Right renal cortex interstitium (tissue), 3 donors: Measurements from ENCODE around the gene NOP14. TPM values are rescaled to one million over a fixed set of nuclear protein-coding genes. Genes with fewer than 3 reads are reported as not detected.
"Not testable (repeated sequence)": the region's sequence is repeated elsewhere in the genome, so short reads cannot be mapped to it uniquely, and the experiment has no call there.

ENCODE experiments used
- DNase-seq, 3 donors: peaks; one replicate each; pipeline ENCODE4 v3.0.0-alpha.2; 2013; ENCODE audit warnings: low read depth in 3 of 3, low spot score in 2 of 3
- polyA plus RNA-seq, 3 donors: library from polyadenylated mRNA; unstranded; fragments of 120-200 nt; gene quantifications; one replicate each; pipeline ENCODE4 v1.2.1, GENCODE V29; 2013; ENCODE audit not compliant: insufficient read length in 3 of 3

NOP14 gene
- polyA plus RNA-seq, 3 donors, result 30.3 to 31.4 (median 30.5) TPM

GRCh38 chr4:2932951-2933565 lies 30.1 kb downstream of the NOP14 start:
- no peak for DNase-seq

GRCh38 chr4:2932321-2932950 lies 30.8 kb downstream of the NOP14 start:
- no peak for DNase-seq

DNA sequence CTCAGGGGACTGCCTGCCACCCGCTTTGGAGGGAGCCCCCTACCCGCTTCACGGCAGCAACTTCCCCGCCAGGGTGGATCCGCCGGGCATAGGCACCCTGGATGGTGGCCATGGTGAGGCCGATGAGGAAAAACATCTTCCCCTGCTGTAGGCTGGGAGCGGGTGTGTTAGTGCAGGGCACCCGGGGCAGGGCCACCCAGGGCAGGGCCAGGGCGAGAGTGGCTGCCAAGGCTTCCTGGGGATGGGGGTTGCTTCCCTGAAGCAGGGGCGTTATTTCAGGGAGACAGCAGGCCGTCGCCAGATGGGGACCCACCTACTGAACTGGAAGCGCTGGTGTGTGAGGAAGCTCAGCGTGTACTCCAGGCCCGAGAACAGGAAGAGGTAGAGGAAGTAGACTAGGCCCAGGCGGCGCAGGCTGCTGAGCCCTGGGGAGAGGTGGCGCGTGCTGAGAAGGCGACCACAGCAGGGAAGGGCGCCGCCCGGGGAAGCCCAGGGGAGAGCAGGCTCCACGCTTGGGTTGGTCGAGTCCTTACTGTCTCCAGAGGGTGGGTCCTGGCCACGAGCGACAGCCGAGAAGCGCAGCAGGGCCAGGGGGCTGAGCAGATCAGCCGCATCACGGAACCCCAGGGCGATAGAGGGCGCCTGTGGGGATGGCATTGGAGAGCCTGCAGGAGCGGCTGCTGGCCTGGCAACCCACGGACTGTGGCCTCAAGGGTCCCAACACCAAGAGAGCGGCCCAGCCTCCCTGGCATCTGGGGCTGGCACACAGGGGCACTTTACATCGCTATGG lies 31.5 kb downstream of the NOP14 start:
- DNase-seq, result no peak

DNA sequence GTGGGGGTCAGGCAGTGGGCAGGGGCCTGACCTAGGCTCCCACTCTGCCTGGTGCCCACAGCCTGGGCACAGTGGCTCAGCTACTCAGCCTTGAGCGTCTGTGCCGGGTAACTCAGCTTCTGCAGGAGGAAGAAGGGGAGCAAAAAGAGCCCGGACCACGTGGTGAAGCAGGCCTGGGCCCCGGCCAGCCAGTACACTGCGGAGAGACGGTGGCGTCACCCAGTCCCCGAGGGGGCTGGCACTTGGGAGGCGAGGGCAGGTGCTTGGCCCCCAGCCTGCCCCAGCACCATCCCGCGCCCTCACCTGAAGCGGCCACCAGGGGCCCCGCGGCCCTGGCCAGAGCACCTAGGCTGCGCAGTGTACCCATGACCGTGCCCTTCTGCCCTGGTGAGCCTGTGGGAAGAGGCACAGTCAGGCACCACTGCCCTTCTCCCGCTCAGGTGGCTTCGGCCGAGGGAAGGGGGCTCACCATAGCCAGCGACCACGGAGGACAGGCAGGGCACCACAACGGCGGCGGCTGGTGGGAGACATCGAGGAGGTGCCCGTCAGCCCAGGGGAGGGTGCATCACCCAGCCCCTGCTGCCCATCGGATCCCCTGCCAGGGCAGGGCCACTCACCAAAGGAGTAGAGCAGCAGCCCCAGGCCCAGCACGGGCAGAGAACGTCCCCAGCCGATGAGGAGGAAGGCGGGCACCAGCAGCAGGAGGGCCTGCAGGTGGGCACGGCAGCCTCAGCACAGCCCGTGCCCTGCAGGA lies 32.3 kb downstream of the NOP14 start:
- no peak for DNase-seq

DNA sequence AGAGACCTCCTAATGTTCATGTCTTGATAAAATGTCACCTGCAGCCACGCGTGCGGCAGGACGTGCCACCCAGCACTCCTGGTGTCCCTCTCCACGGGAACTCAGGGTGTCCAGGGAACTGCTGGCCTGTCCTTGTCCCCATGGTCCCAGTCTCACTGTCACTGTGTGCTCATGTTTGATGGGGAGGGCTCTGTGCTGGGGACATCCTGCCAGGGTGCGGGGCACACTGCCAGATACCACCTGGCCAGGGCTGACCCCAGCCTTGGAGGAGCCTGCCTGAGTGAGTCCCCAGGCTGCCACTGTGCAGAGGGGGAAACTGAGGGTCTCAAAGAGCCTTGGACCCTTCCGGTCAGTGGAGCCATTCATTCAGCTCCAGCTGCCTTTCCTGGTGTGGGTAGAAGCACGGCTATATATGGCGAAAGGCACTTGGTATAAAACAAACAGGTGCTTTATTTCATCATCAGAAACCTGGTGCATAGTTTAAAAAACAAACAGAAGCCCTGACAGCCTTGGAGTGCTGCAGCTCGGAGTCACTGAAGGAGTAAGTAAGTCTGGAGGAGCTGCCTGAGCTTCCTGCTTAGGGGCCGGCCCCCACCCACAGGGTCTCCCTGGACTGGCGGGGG lies 33.0 kb downstream of the NOP14 start:
- DNase-seq, result no peak

DNA sequence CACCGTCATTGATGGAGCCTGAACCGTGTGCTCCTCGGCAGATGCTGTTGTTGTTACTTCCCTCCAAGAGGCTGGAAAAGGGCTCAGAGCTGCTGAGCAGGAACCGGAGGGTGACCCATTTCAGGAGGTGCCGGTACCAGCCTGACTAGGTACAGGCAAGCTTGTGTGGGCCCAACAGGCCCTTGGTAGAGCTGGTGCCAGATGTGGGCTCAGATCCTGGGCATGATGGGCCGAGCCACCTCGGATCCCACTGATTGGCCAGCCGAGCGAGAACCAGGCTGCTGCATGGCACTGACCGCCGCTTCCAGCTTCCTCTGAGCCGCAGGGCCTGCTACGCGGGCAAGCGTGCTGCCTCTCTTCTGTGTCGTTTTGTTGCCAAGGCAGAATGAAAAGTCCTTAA lies 33.7 kb downstream of the NOP14 start:
- DNase-seq, result no peak

GRCh38 chr4:2928242-2929176 lies 34.7 kb downstream of the NOP14 start:
- no peak for DNase-seq

- DNase-seq, result no peak
Observed at GRCh38 chr4:2927696-2928075, 35.5 kb downstream of the NOP14 start.

- DNase-seq, result no peak
Observed at GRCh38 chr4:2927016-2927695, 36.0 kb downstream of the NOP14 start.

DNA sequence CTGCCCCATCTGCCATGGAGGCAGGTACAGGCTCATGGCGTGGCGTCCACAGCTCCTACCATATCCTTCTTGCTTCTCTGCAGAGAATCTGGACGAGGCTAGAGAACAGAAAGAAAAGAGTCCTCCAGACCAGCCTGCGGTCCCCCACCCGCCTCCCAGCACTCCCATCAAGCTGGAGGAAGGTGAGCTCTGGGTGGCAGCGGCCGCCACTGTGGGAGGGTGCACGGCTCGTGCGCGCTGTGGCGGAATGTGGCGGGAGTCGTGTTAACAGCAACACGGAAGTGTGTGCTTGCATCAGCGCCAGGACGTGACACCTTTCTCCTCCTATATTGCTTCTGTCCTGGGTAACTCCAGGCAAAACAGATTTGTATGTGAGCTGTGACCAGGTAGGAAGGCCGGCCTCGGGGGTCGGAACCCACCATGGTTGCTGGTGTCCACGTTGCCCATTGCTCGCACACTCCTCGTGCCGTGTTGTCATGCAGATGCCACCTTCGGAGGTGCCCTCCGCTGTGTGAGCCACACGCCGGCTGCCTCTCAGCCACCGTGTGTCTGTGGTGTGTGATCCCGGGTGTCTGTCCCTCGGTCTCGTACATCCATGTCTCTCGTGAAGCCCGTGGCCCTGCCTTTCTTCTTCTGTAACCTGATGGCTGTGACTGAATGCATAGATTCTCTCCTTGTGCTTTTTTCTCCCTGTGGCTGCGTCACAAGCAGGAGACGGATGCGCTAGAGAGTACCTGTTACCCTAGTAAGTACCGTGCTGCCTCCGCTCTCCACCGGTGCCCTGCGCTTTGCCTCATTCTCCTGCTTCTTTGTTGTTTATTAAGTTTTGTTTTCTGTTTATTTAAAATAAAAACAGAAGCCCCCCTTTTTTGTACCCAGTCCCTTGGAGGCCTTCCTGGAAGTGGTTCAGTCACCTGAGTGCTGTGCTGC lies 37.0 kb downstream of the NOP14 start:
- DNase-seq, result no peak

DNA sequence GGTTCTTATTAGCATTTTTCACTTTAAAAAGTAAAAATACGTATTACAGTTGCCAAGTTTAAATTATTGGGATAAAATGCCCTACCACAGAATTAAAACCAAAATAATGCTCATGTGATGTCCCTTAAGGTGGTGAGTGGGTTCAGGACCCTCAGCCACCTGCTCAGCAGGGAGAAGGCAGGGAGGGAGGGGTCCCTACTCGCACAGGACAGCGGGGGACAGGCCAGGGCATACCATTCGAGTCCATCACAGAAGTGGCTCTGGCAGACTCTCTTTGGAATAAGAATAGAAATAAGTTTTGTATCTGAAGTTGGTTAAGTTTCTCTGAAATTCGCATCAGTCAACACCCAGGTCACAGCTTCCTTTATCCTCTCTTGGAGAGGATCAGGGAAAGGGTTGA lies 37.7 kb downstream of the NOP14 start:
- DNase-seq, result no peak

DNA sequence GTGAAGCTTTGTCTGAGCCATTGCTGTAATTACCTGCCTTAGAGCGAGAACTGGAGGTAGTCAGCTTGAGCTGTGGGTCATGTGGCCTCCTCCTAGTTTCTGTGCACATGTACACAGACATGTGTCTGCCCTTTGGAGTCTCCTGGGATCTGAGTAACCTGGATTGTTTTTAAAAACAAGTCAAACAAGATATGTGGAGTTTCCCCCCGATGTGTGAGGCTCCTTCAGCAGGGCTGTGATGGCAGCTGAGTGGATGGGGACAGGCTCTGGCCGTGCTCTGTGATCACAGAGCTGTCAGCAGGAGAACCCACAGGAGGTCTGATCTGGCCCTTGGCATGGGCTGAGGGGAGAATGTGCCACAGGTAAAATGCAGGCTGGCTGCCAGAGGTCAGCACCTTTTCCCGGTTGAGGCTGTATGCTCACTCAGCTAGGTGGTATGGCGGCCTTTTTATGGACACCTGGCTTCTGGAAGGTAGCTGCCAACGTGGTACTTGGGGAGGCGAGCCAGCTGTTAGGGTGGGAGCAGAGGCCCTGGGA lies 38.4 kb downstream of the NOP14 start:
- DNase-seq, result no peak

- DNase-seq, result no peak
Observed at GRCh38 chr4:2924286-2924685, 38.9 kb downstream of the NOP14 start.

DNA sequence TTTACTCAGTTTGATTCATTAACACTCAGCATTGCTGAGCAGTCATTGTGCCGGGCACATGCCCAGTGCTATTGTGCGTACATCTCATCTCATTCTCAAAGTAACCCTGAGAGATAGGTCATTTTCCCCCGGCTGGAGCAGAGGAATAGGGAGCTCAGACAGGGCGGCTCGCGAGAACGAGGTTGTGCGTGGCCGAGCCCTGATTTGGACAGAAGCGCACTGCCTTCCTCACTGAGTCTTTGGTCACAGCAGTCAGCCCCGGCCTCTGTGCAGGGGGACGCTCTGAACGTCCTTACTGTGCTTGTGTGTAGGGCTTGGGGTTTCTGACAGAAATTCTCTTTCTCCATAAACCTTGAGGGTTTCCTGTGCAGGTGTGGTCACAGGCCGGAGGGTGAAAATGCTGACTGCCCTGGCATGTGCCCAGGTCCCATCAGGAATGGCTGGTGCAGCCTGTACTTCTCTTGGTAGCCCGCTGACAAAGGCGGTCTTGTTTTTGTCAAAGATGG lies 39.5 kb downstream of the NOP14 start:
- no peak for DNase-seq

- no peak for DNase-seq
Observed at GRCh38 chr4:2923141-2923551, 40.1 kb downstream of the NOP14 start.

DNA sequence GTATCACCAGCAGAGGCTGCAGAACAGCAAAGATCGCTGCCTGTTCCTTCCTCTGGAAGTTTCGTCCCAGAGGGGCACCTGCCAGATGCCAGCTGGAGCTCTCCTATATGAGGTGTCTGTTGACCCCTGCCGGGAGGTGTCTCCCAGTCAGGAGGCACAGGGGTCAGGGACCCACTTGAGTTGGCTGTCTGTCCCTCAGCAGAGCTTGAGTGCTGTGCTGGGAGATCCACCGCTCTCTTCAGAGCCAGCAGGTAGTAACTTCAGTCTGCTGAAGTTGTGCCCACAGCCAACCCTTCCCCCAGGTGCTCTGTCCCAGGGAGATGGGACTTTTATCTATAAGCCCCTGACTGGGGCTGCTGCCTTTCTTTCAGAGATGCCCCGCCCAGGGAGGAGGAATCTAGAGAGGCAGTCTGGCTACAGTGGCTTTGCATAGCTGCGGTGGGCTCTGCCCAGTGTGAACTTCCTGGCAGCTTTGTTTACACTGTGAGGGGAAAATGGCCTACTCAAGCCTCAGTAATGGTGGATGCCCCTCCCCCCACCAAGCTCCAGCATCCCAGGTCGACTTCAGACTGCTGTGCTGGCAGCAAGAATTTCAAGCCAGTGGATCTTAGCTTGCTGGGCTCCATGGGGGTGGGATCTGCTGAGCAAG lies 40.6 kb downstream of the NOP14 start:
- not testable (repeated sequence) for DNase-seq

- not testable (repeated sequence) for DNase-seq
Observed at GRCh38 chr4:2918714-2919113, 44.5 kb downstream of the NOP14 start.
